Kidney tubule cell (primary cell): ENCODE data around the gene MRPL28.
"Not testable (repeated sequence)": the region's sequence is repeated elsewhere in the genome, so short reads cannot be mapped to it uniquely, and the experiment has no call there.

ENCODE experiments used
- DNase-seq: peaks from one replicate; pipeline ENCODE4 v3.0.0-alpha.2; 2018; ENCODE audit warnings: low spot score

MRPL28 gene

DNA sequence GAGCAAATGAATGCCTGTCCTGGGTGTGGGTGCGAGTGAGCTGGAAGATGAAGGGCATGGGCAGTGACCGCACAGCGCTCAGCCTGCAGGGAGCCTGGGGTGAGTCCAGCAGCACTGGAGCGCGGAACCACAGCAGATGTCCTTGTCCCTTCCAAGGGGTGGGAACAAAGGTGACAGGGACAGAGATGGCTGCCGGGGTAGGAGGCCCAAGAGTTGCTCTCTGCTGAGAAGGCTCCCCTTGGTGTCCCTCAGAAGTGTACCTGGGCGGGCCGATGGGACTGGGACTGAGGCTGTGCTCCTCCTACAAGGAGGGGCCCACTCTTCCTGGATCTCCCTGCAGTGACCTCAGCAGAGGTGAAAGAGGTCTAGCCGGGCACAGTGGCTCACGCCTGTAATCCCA, 19.0 kb upstream of the MRPL28 start:
- DNase-seq, result peak; percentile 32

GRCh38 chr16:387761-388666, 17.7 kb upstream of the MRPL28 start:
- not testable (repeated sequence) for DNase-seq

DNA sequence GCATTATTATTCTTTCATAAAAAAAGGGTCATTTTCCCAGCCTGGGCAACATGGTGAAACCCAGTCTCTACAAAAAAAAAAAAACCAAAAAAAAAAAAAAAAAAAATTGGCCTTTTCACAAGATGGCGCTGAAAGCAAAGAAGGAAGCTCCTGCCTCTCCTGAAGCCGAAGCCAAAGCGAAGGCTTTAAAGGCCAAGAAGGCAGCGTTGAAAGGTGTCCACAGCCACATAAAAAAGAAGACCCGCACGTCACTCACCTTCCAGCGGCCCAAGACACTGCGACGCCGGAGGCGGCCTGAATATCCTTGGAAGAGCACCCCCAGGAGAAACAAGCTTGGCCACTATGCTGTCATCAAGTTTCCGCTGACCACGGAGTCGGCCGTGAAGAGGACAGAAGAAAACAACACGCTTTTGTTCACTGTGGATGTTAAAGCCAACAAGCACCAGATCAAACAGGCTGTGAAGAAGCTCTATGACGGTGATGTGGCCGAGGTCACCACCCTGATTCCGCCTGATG, 16.4 kb upstream of the MRPL28 start:
- no peak for DNase-seq

DNA sequence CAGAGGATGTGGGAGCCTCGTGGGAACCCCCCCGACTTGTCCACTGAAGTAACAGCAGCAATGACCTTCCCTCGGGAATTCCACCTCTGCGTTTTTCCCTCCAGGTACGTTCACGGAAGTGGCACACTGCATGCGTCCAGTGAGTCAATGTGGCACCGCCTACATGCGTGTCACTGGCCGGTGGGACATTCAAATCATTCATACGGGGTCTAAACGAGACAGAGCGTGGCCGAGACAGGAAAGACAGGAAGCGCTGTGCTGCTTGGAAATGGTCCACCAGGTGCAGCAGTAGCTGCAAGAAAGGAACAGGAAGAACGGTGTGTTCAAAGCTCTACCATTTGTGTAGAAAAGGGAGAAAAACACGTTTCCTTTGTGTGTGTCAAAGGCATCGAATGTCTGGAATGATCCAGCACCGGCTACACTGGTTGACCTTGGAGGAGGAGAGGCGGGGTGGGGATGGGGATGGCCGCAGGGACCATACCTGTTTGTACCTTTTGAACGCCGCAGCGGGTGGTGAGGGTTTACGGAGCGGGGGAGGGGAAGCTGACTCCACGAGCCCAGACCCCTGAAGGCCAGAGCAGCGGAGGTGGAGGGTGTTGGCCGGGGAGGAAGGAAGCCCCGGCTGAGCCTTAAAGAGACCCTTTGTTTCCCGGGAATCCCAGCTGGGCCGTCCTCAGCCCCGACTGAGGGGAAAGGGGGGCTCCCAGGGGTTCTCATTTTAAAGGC, 13.2 kb upstream of the MRPL28 start:
- peak; percentile 92 for DNase-seq

GRCh38 chr16:381789-382717, 11.7 kb upstream of the MRPL28 start, which contains the start of gene PGAP6:
Gene PGAP6, minus strand, starts transcription at chr16:381978. Its CDS starts 157 bp downstream, at chr16:381821.
- peak; percentile 76 for DNase-seq

- peak; percentile 28 for DNase-seq
Observed at GRCh38 chr16:381012-381788, 10.9 kb upstream of the MRPL28 start.

GRCh38 chr16:380762-381011, 10.3 kb upstream of the MRPL28 start:
- DNase-seq, result no peak

- DNase-seq, result no peak
Observed at GRCh38 chr16:379961-380761, 9.8 kb upstream of the MRPL28 start.

- DNase-seq, result peak; percentile 75
Observed at GRCh38 chr16:379183-379960, 9.0 kb upstream of the MRPL28 start.

GRCh38 chr16:378821-379182, 8.5 kb upstream of the MRPL28 start:
- no peak for DNase-seq

DNA sequence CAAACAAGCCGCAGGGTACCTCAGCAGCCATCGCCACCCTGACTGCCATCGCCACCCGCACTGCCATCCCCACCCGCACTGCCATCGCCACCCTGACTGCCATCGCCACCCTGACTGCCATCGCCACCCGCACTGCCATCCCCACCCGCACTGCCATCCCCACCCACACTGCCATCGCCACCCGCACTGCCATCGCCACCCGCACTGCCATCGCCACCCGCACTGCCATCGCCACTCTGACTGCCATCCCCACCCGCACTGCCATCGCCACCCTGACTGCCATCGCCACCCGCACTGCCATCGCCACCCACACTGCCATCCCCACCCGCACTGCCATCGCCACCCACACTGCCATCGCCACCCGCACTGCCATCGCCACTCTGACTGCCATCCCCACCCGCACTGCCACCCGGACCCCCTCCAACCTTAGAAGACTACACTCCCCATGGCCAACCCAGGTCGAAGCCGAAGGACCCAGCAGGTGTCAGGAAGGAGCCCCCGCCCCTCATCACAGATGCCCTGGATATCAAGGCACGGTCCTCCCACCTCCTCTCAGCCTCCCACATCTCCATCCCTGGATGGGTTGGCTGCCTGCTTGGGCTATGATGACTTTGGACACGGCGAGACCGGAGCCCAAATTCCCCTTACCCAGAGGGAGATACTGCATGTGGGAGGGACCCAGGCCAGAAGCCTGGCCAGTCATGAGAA, 7.9 kb upstream of the MRPL28 start:
- not testable (repeated sequence) for DNase-seq

DNA sequence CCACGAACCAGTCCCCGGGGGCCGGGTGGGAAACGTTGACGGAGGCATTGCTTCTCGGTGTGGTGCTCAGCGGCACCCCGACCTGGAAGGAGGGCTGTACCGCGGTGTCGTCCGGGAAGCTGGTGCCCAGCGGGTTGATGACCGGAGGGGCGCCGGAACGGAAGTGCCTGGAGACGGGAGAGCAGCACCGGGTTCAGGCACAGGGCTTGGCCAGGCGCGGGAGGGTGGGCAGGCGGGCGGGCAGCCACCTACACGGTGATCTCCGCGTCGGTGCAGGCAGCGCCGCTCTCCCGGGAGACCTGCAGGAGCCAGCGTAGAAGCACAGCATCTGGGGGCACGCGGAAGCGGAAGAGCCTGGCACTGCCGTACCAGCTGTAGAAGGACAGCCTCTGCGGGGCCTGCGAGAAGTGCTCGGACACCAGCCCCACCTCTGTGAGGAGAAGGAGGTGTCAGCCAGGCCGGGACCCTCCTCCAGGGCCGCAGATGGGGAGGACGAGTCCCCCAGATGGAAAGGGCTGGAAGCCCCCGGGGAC, 7.1 kb upstream of the MRPL28 start:
- DNase-seq, result no peak

GRCh38 chr16:376817-377418, 6.6 kb upstream of the MRPL28 start:
- DNase-seq, result no peak

DNA sequence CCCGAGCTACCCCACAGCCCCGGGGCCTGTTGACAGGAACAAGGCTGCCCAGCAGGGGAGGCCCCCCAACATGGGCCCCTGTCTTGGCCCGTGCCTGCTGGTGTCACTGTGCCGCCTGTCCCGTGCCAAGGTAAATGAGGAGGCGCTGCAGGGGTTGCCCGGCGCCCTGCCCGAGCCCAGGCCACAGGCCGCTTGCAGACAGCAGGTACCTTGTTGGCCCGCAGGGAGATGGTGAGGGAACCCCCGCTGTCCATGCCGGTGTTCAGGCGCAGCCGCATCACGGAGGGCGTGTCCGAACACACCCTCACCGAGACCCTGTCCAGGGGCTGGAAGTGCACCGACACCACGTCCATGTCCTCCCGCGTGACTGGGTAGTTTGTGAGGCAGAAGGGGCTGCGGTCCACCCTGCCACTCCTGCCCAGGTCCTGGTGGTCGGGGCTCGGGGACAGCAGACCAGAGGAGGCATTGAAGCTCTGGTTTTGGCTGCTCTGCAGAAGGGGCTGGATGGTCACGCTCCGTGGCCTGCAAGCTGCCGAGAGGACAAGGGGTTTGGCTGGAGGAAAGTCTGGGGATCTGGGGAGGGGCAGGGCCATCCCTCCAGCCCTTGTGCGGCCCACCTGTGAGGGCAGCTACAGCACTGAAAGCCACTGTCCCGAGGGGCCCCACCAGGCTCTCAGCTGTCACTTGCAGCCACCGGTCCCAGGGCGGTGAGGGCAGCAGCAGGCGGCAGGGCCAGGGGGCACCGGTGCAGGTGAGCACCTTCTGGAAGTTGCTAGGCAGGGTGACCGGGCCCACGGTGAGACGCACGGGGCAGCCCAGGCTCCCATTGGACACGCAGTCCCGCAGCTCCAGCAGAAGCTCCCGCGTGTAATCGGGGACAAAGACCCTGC, 5.8 kb upstream of the MRPL28 start:
- DNase-seq, result no peak

GRCh38 chr16:375212-375611, 4.9 kb upstream of the MRPL28 start:
- no peak for DNase-seq

DNA sequence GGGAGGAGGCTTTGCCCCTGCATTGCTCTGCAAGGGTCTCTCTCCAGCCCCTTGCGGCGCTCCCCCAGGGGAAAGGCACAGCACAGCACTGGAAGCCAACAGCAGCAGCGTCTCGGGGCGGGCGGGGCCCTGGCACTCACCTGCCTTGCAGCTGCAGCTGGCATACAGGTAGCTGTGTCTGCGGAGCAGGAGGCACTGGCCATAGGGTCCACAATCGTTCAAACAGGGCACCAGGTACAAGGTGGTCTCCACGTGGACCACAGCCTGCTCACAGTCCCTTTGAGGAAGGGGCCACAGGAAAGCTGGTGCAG, 4.2 kb upstream of the MRPL28 start:
- no peak for DNase-seq

- no peak for DNase-seq
Observed at GRCh38 chr16:373848-374615, 3.7 kb upstream of the MRPL28 start.
